CD4-positive, alpha-beta T cell treated with Interleukin-4 for 4 hours (primary cell): ENCODE results near the gene ALCAM.
"Not testable (repeated sequence)": the region's sequence is repeated elsewhere in the genome, so short reads cannot be mapped to it uniquely, and the experiment has no call there.

Experiments used
- DNase-seq: peaks from one replicate; pipeline ENCODE4 v3.0.0-alpha.2; 2020

The ALCAM gene

GRCh38 chr3:105603516-105603915 is 236.8 kb downstream of the ALCAM start:
- not testable (repeated sequence) for DNase-seq

DNA sequence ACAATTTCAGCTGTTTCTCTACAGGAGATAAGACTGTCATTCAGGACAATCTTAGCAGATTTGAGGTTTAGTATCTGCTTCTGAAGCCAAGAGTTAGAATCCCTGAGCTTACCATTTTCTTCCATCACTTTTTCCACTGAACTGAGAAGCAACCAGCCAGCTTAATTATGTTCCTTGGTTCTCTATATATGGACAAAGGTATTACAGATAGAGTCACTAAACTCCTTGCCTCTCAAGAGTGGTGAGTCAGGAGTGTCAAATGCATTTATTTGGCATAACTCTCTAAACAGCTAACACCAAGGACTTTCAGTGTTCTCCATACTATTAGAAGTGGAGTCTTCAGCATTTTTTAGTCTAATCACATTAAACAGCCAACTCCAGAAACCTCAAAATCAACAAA is 239.3 kb downstream of the ALCAM start:
- no peak for DNase-seq

DNA sequence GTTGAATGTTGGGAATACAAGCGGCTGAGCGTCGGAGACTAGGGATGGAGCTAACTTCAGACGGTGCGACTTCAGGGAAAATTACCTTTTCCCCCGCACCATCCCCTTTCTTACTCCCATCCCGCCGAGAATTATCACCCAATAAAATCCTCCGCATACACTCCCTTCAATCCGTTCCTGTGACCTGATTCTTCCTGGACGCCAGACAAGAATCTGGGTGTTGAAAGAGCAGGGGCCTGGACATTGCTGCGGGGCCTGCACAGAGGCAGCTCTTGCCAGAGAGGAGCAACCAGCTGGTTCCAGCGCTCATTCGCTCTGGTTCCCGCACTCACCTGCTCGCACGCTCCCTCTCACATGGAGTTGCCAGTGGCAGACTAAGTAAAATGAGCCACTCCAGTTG is 241.9 kb downstream of the ALCAM start:
- DNase-seq: no peak

DNA sequence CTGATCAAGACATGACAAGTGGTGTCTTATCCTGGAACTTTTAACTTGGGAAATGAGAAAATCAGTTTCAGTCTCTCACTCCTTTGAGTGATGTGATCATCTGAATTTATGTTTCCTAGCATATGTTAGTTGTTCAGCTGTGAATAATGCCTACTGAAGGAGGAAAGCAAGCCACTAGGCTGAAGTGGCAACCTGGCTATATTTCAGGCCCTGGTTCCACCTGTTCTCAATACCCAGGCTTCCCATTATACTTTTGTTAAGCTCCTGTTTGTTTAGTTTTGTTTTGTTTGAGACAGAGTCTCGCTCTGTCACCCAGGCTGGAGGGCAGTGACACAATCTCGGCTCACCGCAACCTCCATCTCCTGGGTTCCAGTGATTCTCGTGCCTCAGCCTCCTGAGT is 243.8 kb downstream of the ALCAM start:
- DNase-seq: no peak

DNA sequence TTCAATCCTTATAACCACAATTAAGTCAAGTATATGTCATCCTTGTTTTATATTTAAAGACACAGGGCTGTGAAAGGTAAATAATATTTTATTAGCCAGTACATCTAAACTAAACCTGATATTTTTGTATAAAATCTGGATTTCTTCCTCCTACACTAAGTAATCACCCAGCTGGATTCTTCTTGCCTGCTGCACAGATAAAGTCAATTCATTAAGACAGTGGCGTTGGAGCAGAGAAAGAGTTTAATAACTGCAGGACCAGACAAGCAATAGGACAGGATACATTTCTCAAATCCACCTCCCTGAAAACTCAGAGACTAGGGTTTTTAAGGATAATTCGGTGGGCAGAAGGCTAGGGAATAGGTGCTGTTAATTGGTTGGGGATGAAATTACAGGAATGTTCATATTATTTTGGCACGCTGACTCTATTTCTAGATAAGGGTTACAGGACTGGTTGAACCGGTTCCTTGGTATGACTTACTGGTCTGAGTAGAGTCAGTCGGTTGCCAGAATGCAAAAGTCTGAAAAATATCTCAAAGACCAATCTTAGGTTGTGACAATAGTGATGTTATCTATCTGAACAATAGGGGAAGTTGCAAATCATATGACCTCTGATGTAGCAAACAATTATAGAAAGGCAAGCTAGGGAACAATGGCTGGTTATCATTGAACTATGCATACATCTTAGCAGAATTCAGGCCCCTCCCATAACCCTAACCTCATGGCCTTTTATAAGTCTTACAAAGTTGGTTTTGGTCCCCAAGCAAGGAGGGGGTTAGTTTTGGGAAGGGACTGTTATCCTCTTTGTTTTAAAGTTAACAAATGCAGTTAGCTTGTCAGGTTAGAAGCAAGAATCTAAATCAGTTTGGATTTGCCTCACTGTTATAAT is 244.8 kb downstream of the ALCAM start:
- no peak for DNase-seq

DNA sequence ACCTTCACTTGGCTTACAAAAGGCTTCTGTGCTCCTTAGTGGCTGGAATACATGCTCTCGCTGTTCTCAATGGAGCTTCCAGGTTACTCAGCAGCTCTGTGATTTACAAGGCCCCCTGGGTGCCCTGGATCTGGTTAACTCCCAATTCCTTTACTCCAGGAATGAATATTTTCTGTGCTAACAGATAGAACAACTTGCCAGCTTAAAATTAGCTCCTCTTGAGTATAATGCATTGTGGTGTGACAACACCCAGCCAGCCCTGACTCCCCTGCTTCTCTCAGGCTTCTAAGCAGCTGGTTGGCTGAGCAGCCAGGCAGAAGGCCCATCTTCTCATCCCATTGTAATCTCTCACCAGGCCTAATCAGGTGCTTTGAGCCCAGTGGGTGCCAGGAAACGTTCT is 246.4 kb downstream of the ALCAM start:
- no peak for DNase-seq

DNA sequence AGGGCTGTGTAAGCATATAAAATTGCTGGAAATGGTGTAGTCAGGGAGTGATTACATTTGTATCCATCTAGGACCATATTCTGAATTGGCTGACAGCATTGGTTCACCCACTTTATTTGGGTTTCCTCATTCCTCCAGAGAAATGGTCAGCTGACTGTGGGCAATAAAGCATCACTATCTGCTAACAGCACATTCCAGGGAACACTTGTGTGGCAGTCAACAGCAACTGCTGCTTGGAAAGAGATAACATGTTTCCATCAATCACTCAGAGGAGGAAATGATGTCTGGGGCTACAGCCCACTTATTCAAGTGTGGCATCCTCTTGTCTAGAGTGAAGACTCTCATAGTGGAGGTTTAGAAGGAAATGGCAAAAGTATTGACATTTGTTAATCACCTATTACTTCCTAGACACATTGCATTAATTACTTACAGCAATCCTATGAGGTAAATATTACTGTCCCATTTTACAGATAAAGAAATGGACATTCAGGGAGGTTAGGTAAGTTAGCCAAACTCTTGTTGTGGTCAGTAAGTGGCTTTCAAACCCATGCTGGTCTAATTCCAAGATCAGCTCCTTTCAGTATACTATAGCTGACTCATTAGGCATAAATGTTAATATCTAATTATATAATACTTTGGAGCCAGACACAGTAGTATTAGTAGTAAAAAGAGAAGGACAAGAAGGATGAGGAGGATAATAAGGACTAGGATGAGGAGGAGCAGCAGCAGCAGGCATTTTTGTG is 247.8 kb downstream of the ALCAM start:
- DNase-seq: no peak

DNA sequence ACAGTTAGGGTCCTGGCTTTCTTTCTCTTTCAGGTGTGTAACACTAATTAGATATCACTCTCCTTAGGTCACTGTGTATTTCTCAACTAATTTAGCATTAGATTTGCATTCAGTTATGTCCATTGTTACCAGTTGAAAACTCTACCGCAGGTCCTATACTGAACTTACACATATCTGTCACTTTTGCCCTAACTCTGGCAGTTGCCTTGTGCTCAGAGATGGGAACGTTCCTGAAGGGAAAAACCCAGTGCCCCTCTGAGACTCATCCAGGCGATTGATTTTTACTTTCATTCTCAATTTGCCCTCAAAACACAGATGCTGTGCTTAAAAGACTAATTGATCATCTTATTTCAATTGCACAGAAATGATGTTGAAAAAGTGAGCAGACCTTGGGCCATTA is 249.1 kb downstream of the ALCAM start:
- DNase-seq: no peak

DNA sequence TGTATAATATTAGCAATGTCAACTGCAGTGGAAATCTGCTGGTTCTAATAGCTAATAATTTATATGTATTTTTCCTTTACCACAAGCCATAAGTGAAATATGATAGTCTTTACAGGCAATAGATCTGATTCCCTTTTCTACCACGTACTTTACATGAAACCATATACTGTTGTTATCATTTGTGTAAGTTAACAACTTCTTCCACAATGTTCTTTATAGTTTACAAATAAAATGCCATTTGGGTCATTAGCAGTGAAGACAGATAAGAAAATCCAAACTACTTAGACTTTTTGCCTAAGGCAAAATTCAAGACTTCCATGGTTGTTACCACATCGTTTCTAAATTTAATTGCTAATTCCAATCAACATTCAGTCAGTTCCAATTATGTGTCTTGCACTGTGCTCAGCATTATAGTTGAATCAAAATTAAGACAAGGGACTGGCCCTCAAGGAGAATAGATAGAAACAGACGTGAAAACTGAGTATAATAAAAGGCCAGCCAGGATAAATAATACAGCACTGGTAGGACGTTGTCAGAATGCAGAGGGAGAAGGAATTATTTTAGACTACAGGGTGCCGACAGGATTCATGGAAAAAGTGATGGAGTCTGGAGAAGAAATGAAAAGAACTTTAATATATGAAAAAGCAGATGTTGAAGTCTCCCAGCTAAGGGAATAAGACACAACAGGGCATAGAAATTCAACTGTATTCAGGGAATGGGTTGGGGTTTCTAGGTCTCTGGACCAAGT is 249.8 kb downstream of the ALCAM start:
- DNase-seq: no peak

DNA sequence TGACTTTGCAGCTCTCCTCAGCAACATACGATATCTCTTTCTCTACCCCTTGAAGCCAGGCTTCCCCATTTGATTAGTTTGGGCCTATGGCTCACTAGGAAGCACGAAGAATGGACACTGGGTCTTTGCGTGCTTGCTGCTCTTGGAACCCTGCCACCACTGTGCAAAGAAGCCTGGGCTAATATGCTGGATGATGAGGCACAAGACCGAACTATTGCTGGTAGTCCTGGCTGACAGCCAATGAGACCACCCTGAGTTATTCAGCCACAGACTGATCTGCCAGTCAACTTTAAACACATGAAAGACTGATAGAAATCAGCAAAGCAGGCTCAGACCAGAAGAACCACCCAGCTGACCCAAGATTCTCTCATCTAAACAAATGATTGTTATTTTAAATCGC is 251.8 kb downstream of the ALCAM start:
- no peak for DNase-seq

DNA sequence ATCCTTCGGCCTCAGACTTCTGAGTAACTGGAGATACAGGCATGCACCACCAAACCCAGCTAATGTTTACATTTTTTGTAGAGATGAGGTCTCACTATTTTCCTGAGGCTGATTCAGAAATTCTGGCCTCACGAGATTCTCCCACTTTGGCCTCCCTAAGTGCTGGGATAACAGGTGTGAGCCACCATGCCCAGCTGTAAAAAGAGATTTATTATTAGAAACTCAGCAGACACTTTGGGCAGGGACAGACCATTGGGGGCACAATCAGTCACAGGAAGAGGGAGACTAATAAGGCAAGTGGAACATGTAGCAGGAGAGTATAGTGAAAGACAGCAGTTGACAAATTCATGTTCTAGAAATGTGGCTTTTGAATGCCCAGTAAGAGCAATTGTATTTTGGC is 252.9 kb downstream of the ALCAM start:
- no peak for DNase-seq

- no peak for DNase-seq
Measured at GRCh38 chr3:105620236-105620635, 253.5 kb downstream of the ALCAM start.

- no peak for DNase-seq
Measured at GRCh38 chr3:105622169-105622568, 255.5 kb downstream of the ALCAM start.
